Measurements from ENCODE around the gene SCG5.

GRCh38 chr15:32637704-32638103 is 3.8 kb upstream of the SCG5 start:
- TF ChIP-seq, protein P1, sequence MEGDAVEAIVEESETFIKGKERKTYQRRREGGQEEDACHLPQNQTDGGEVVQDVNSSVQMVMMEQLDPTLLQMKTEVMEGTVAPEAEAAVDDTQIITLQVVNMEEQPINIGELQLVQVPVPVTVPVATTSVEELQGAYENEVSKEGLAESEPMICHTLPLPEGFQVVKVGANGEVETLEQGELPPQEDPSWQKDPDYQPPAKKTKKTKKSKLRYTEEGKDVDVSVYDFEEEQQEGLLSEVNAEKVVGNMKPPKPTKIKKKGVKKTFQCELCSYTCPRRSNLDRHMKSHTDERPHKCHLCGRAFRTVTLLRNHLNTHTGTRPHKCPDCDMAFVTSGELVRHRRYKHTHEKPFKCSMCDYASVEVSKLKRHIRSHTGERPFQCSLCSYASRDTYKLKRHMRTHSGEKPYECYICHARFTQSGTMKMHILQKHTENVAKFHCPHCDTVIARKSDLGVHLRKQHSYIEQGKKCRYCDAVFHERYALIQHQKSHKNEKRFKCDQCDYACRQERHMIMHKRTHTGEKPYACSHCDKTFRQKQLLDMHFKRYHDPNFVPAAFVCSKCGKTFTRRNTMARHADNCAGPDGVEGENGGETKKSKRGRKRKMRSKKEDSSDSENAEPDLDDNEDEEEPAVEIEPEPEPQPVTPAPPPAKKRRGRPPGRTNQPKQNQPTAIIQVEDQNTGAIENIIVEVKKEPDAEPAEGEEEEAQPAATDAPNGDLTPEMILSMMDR (IDR thresholded peaks at IDR 0.05): no peak
- TF ChIP-seq POLR2A (IDR thresholded peaks at IDR 0.05; ENCODE audit: low read depth): no peak
- TF ChIP-seq EP300 (IDR thresholded peaks at IDR 0.05): no peak
- TF ChIP-seq POLR2AphosphoS5 (IDR thresholded peaks at IDR 0.05): no peak
